ENCODE data around the gene AMH. TPM values are rescaled to one million over a fixed set of nuclear protein-coding genes. Genes with fewer than 3 reads are reported as not detected.

The AMH gene
- total RNA-seq, 6 experiments from 2014 or later, result 0.24 to 1.2 (median 0.59) TPM

GRCh38 chr19:2255982-2256685 is 7.0 kb downstream of the AMH start, which contains the start of gene JSRP1:
Gene JSRP1, minus strand, starts transcription at chr19:2256417. Its CDS starts 1,103 bp downstream, at chr19:2255314.
- DNase-seq, result no peak
- H3K9me3 ChIP-seq, result no peaks in the 10 kb centered on the region
- intact Hi-C loops (cut with DNase I), result no loop called here
- peaks cover 0 to 19% (median 0%) of the 10 kb centered on the region in 4 donors for H3K4me1 ChIP-seq
- no peaks in the 10 kb centered on the region for H3K36me3 ChIP-seq
- no peak within 1 kb of the TSS for H3K4me3 ChIP-seq
- no peak for TF ChIP-seq CTCF (IDR thresholded peaks at IDR 0.05)
- no peak for ATAC-seq
- H3K27ac ChIP-seq, result no peak within 1 kb of the TSS
- 53% methylated on average over 5 of the region's 24 CpGs for WGBS (ENCODE audit: insufficient coverage, low coverage, low lambda C conversion rate, missing lambda C conversion rate)
- peaks cover 7 to 16% of the 10 kb centered on the region in 2 donors for H3K27me3 ChIP-seq

GRCh38 chr19:2259336-2259735 is 10.2 kb downstream of the AMH start:
- no peak overlapping the region for H3K27ac ChIP-seq
- intact Hi-C loops (cut with DNase I), result no loop called here
- no peak for DNase-seq
- no peaks in the 10 kb centered on the region for H3K4me1 ChIP-seq
- no peak for ATAC-seq
- no peaks in the 10 kb centered on the region for H3K36me3 ChIP-seq
- 80% methylated on average over 4 of the region's 5 CpGs for WGBS (ENCODE audit: insufficient coverage, low coverage, low lambda C conversion rate, missing lambda C conversion rate)
- H3K9me3 ChIP-seq, result no peaks in the 10 kb centered on the region
- TF ChIP-seq CTCF (IDR thresholded peaks at IDR 0.05) (no peak), POLR2A (IDR thresholded peaks at IDR 0.05) (no peak)
- no peaks in the 10 kb centered on the region for H3K27me3 ChIP-seq
- no peak overlapping the region for H3K4me3 ChIP-seq

GRCh38 chr19:2260341-2260805 is 11.2 kb downstream of the AMH start:
- Histone ChIP-seq H3K4me1 (no peaks in the 10 kb centered on the region), H3K4me3 (no peak overlapping the region), H3K36me3 (no peaks in the 10 kb centered on the region), H3K27ac (no peak overlapping the region), H3K27me3 (no peaks in the 10 kb centered on the region), H3K9me3 (no peaks in the 10 kb centered on the region)
- no peak for TF ChIP-seq POLR2A (IDR thresholded peaks at IDR 0.05)
- TF ChIP-seq CTCF (IDR thresholded peaks at IDR 0.05), result no peak
- 69% methylated on average over 11 of the region's 11 CpGs for WGBS (ENCODE audit: insufficient coverage, low coverage, low lambda C conversion rate, missing lambda C conversion rate)
- DNase-seq (no peak), ATAC-seq (no peak)
- intact Hi-C loops (cut with DNase I), result no loop called here

GRCh38 chr19:2261438-2262172 is 12.5 kb downstream of the AMH start:
- no peaks in the 10 kb centered on the region for H3K27me3 ChIP-seq
- no peak for TF ChIP-seq POLR2A (IDR thresholded peaks at IDR 0.05)
- TF ChIP-seq CTCF (IDR thresholded peaks at IDR 0.05), result peak; percentile 38 to 61 (median 52)
- H3K4me3 ChIP-seq, result no peak overlapping the region
- intact Hi-C loops (cut with DNase I), result no loop called here
- no peaks in the 10 kb centered on the region for H3K4me1 ChIP-seq
- 7% methylated on average over 2 of the region's 7 CpGs for WGBS (ENCODE audit: insufficient coverage, low coverage, low lambda C conversion rate, missing lambda C conversion rate)
- H3K36me3 ChIP-seq, result no peaks in the 10 kb centered on the region
- ATAC-seq (no peak), DNase-seq (no peak)
- H3K27ac ChIP-seq, result no peak overlapping the region
- H3K9me3 ChIP-seq, result no peaks in the 10 kb centered on the region

All from right lobe of liver (tissue), 6 donors.